Left kidney (tissue), 1 donor: ENCODE results near the gene FAM184B. TPM values are rescaled to one million over a fixed set of nuclear protein-coding genes. Genes with fewer than 3 reads are reported as not detected.

Experiments
- polyA plus RNA-seq: library from polyadenylated mRNA; unstranded; fragments of 120-200 nt; gene quantifications from one replicate; pipeline ENCODE4 v1.2.1, GENCODE V29; 2013; ENCODE audit not compliant: insufficient read length

FAM184B gene
- polyA plus RNA-seq, 1 donor = 0.85 TPM

Other genes with a start within 250 kb of the FAM184B start
- gene LAP3, start 204.4 kb downstream of the FAM184B start, polyA plus RNA-seq = 81.1 TPM
- gene MED28, start 167.0 kb downstream of the FAM184B start, polyA plus RNA-seq = 74.2 TPM
- gene DCAF16, start 29.1 kb upstream of the FAM184B start, polyA plus RNA-seq = 81.0 TPM
- gene NCAPG, start 29.4 kb upstream of the FAM184B start, polyA plus RNA-seq = 48.2 TPM
- 31.5 TPM for gene LCORL, start 240.1 kb upstream of the FAM184B start, polyA plus RNA-seq